ENCODE results near the gene FAT1.

GRCh38 chr4:186659935-186660334 is 63.7 kb downstream of the FAT1 start:
- TF ChIP-seq CTCF (IDR thresholded peaks at IDR 0.05; ENCODE audit: low read depth, low read length, poor library complexity, severe bottlenecking) (no peak), EZH2phosphoT487 (IDR thresholded peaks at IDR 0.05; ENCODE audit: borderline replicate concordance, low read length) (no peak)

Data from DOHH2 (cell line).